SU-DHL-6 (cell line): ENCODE data around the gene RIPOR2.

ENCODE experiments used
- H2AFZ ChIP-seq: fragments of 200-600 bp; sonication (generic); 2 replicates; pipeline ENCODE4 v1.6.1; 2014; ENCODE audit warnings: low read depth, mild to moderate bottlenecking, moderate library complexity, mixed read lengths, antibody characterized with exemption, low read length; ENCODE audit not compliant: severe bottlenecking
- H3F3A ChIP-seq: fragments of 200-600 bp; shearing (Covaris generic); 2 replicates; pipeline ENCODE4 v1.6.0; 2016; ENCODE audit warnings: antibody characterized with exemption, mild to moderate bottlenecking; ENCODE audit not compliant: insufficient read depth
- H3K27ac ChIP-seq: fragments of 200-600 bp; sonication (generic); 2 replicates; pipeline ENCODE4 v1.5.1; 2016; ENCODE audit warnings: low read depth, mild to moderate bottlenecking, low read length, moderate library complexity, mixed read lengths
- H3K27me3 ChIP-seq: fragments of 200-600 bp; sonication (generic), shearing (Covaris generic); 2 replicates; pipeline ENCODE4 v1.6.0; 2014; ENCODE audit warnings: mild to moderate bottlenecking, low read length
- H3K36me3 ChIP-seq: fragments of 200-600 bp; sonication (generic); 2 replicates; pipeline ENCODE4 v1.6.1; 2014; ENCODE audit warnings: mild to moderate bottlenecking, low read length, mixed read lengths
- H3K4me2 ChIP-seq: fragments of 300-600, 200-600 bp; shearing (Covaris generic), sonication (generic); 2 replicates; pipeline ENCODE4 v1.6.0; 2014; ENCODE audit warnings: low read length, low read depth, mild to moderate bottlenecking; ENCODE audit not compliant: poor library complexity, severe bottlenecking
- H3K4me3 ChIP-seq: fragments of 200-600 bp; sonication (generic); 2 replicates; pipeline ENCODE4 v1.5.1; 2014; ENCODE audit warnings: antibody characterized with exemption, low read length, mild to moderate bottlenecking, mixed read lengths; ENCODE audit not compliant: insufficient read depth, poor library complexity, severe bottlenecking
- H3K79me2 ChIP-seq: fragments of 200-600 bp; sonication (generic); 2 replicates; pipeline ENCODE4 v1.6.1; 2014; ENCODE audit warnings: mild to moderate bottlenecking, low read length, moderate library complexity; ENCODE audit not compliant: insufficient read depth
- H3K9ac ChIP-seq: fragments of 200-600 bp; sonication (generic); 2 replicates; pipeline ENCODE4 v1.7.0; 2014; ENCODE audit warnings: mild to moderate bottlenecking, low read length
- H3K9me2 ChIP-seq: fragments of 200-600 bp; sonication (generic); replicated peaks from 2 replicates; pipeline ENCODE4 v1.6.1; 2014; ENCODE audit warnings: low read length; ENCODE audit not compliant: insufficient read depth
- H3K9me3 ChIP-seq: fragments of 200-600 bp; sonication (generic); 2 replicates; pipeline ENCODE4 v1.6.1; 2014; ENCODE audit warnings: low read length, mixed read lengths; ENCODE audit not compliant: insufficient read depth
- H4K20me1 ChIP-seq: fragments of 200-600 bp; sonication (generic); 2 replicates; pipeline ENCODE4 v1.6.1; 2014; ENCODE audit warnings: low read depth, mild to moderate bottlenecking, antibody characterized with exemption, low read length, moderate library complexity, mixed read lengths
- EZH2phosphoT487 ChIP-seq: fragments of 200-600 bp; sonication (generic), shearing (Covaris generic); conservative IDR thresholded peaks from 2 replicates; pipeline ENCODE4 v1.6.1; 2018; ENCODE audit warnings: mild to moderate bottlenecking, antibody characterized with exemption, low read length, moderate library complexity, mixed read lengths
- TF ChIP-seq, protein P1 (sequence below): fragments of 200-600 bp; sonication (generic); IDR thresholded peaks from one replicate; pipeline ENCODE4 v1.5.1; 2017; ENCODE audit warnings: antibody characterized with exemption, mild to moderate bottlenecking, low read length, moderate library complexity; ENCODE audit not compliant: insufficient read depth, poor library complexity, severe bottlenecking

Gene RIPOR2

DNA sequence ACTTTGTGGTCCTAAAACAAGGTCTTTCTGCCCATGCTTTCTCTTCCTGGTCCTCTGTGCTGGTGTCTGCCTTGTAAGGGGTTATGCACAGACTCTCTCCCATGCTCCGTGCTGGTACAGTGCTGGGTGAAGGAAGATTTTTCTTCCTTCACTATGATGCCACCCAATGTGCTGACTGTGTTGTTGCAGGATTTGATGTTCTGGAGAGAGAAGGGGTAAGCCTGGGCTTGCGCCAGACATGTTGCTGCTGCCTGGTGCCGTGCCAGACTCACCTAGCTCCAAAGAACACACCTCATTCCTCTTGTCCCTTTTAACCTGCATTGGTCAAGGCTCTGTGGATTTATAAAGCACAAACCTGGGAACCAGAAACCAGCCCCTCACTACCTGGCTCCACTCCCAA lies 108.6 kb downstream of the RIPOR2 start:
- H4K20me1 ChIP-seq = no peaks in the 10 kb centered on the region
- peaks cover 12% of the 10 kb centered on the region; the same call in 1 of the 2 replicates for H3F3A ChIP-seq
- TF ChIP-seq, protein P1, sequence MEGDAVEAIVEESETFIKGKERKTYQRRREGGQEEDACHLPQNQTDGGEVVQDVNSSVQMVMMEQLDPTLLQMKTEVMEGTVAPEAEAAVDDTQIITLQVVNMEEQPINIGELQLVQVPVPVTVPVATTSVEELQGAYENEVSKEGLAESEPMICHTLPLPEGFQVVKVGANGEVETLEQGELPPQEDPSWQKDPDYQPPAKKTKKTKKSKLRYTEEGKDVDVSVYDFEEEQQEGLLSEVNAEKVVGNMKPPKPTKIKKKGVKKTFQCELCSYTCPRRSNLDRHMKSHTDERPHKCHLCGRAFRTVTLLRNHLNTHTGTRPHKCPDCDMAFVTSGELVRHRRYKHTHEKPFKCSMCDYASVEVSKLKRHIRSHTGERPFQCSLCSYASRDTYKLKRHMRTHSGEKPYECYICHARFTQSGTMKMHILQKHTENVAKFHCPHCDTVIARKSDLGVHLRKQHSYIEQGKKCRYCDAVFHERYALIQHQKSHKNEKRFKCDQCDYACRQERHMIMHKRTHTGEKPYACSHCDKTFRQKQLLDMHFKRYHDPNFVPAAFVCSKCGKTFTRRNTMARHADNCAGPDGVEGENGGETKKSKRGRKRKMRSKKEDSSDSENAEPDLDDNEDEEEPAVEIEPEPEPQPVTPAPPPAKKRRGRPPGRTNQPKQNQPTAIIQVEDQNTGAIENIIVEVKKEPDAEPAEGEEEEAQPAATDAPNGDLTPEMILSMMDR = no peak
- no peak for TF ChIP-seq EZH2phosphoT487
- no peak overlapping the region for H3K4me3 ChIP-seq
- H3K36me3 ChIP-seq = peaks cover 67% of the 10 kb centered on the region
- H3K27ac ChIP-seq = no peak overlapping the region
- no peaks in the 10 kb centered on the region for H3K9me3 ChIP-seq
- H3K9ac ChIP-seq = no peak overlapping the region
- H3K9me2 ChIP-seq = no peaks in the 10 kb centered on the region
- H2AFZ ChIP-seq = no peak overlapping the region
- no peaks in the 10 kb centered on the region for H3K27me3 ChIP-seq
- no peak overlapping the region for H3K4me2 ChIP-seq
- H3K79me2 ChIP-seq = no peaks in the 10 kb centered on the region

- Histone ChIP-seq H3K4me3 (no peak overlapping the region), H3F3A (peaks cover 15% of the 10 kb centered on the region; the same call in 1 of the 2 replicates), H2AFZ (no peak overlapping the region), H3K9me3 (no peaks in the 10 kb centered on the region), H3K27me3 (no peaks in the 10 kb centered on the region), H3K79me2 (no peaks in the 10 kb centered on the region), H3K4me2 (no peak overlapping the region), H3K9me2 (no peaks in the 10 kb centered on the region), H4K20me1 (no peaks in the 10 kb centered on the region), H3K36me3 (peaks cover 62% of the 10 kb centered on the region), H3K27ac (no peak overlapping the region), H3K9ac (no peak overlapping the region)
- TF ChIP-seq, protein P1 = no peak
- no peak for TF ChIP-seq EZH2phosphoT487
These were observed 110.6 kb downstream of the RIPOR2 start for GRCh38 chr6:24825130-24825630.

DNA sequence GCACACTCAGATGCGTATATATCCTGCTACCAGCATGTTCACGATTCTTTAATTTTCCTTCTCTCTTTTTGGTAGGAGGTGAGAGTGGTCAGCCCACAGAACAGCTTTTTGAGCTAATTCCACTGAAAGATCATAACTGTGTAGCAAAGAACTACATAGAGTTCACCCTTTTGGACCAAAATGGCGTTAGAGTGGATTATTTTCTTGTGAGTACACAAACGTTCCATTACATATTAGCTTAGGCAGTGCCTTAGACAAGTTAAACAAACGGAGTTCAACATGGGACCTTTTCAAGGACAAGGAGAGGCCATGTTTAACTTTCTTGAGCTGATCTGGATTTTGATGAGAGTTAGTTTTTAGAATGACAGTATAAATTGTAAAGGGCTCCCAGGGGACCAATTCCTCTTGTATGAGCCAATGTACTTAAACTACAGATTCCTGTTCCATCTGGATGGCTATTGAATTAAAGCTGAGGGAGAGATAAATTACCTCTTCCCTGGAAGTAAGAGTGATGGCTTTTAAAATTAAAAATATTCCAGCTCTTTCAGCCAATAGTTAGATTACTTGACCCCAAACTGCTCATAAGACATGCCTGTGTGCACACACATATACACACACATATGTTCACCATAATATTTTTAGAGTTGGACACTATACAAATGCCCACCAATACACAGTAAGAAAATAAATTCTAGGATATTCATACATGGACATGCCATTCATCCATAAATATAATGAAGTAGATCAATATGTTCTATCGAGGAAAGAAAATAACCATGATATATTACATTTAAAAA lies 111.4 kb downstream of the RIPOR2 start:
- Histone ChIP-seq H4K20me1 (no peaks in the 10 kb centered on the region), H3K27ac (no peak overlapping the region), H3K9me2 (no peaks in the 10 kb centered on the region), H3K4me3 (no peak overlapping the region), H3K4me2 (no peak overlapping the region), H2AFZ (no peak overlapping the region), H3K9me3 (no peaks in the 10 kb centered on the region), H3K9ac (no peak overlapping the region), H3K27me3 (no peaks in the 10 kb centered on the region), H3F3A (peaks cover 12% of the 10 kb centered on the region; the same call in 1 of the 2 replicates), H3K36me3 (peaks cover 58% of the 10 kb centered on the region), H3K79me2 (no peaks in the 10 kb centered on the region)
- TF ChIP-seq, protein P1 = no peak
- no peak for TF ChIP-seq EZH2phosphoT487
